Measurements from ENCODE around the gene DNASE1L2.
"Not testable (repeated sequence)": the region's sequence is repeated elsewhere in the genome, so short reads cannot be mapped to it uniquely, and the experiment has no call there.

The DNASE1L2 gene

GRCh38 chr16:2242598-2242997 lies 6.4 kb downstream of the DNASE1L2 start:
- ATAC-seq: no peak

GRCh38 chr16:2243031-2243528 lies 6.8 kb downstream of the DNASE1L2 start:
- ATAC-seq: no peak

- ATAC-seq: no peak
Observed at GRCh38 chr16:2243781-2244180, 7.5 kb downstream of the DNASE1L2 start.

- ATAC-seq: no peak
Observed at GRCh38 chr16:2244301-2244700, 8.1 kb downstream of the DNASE1L2 start.

- ATAC-seq: no peak
Observed at GRCh38 chr16:2244926-2245795, 8.9 kb downstream of the DNASE1L2 start.

- no peak for ATAC-seq
Observed at GRCh38 chr16:2246301-2246885, 10.1 kb downstream of the DNASE1L2 start.

- ATAC-seq: peak; percentile 44
Observed at GRCh38 chr16:2250652-2251295, 14.5 kb downstream of the DNASE1L2 start.

GRCh38 chr16:2251296-2252111 lies 15.3 kb downstream of the DNASE1L2 start, which contains the start of gene ECI1:
ECI1 (minus strand) TSS chr16:2251587; CDS start chr16:2251566, 21 bp downstream.
- peak; percentile 77 to 82 for ATAC-seq

GRCh38 chr16:2252806-2253148 lies 16.5 kb downstream of the DNASE1L2 start:
- no peak for ATAC-seq

- ATAC-seq: no peak
Observed at GRCh38 chr16:2253293-2253692, 17.0 kb downstream of the DNASE1L2 start.

- no peak for ATAC-seq
Observed at GRCh38 chr16:2256531-2257140, 20.4 kb downstream of the DNASE1L2 start.

- ATAC-seq: no peak
Observed at GRCh38 chr16:2257726-2258125, 21.5 kb downstream of the DNASE1L2 start.

- ATAC-seq: not testable (repeated sequence)
Observed at GRCh38 chr16:2258530-2258929, 22.3 kb downstream of the DNASE1L2 start.

- no peak for ATAC-seq
Observed at GRCh38 chr16:2260250-2260649, 24.0 kb downstream of the DNASE1L2 start.

- not testable (repeated sequence) for ATAC-seq
Observed at GRCh38 chr16:2263026-2263425, 26.8 kb downstream of the DNASE1L2 start.

- ATAC-seq: peak in 1 of 2 donors; percentile 8
Observed at GRCh38 chr16:2266887-2267286, 30.6 kb downstream of the DNASE1L2 start.

GRCh38 chr16:2267505-2267912 lies 31.3 kb downstream of the DNASE1L2 start:
- peak; percentile 63 to 64 for ATAC-seq

GRCh38 chr16:2267913-2268666 lies 31.8 kb downstream of the DNASE1L2 start, which contains the start of gene RNPS1:
RNPS1 (minus strand) TSS chr16:2268126; CDS start chr16:2264643, 3,483 bp downstream.
- ATAC-seq: peak; percentile 85 to 91

- ATAC-seq: no peak
Observed at GRCh38 chr16:2270070-2270462, 33.8 kb downstream of the DNASE1L2 start.

- ATAC-seq: no peak
Observed at GRCh38 chr16:2270588-2271470, 34.6 kb downstream of the DNASE1L2 start.

Data from activated CD4-positive, CD25-positive, alpha-beta regulatory T cell treated with anti-CD3 and anti-CD28 coated beads, Interleukin-2, amount 50 U/mL, for 24 hours (primary cell).